Stimulated activated memory B cell treated with anti-CD40 and anti-IgM and Interleukin-4, amounts not matched to agents 10 μg/mL and 1 μg/mL and 100 μg/mL, for 72 hours (primary cell): ENCODE measurements around the gene SIRT1.
A peak's percentile ranks its signal among the peaks of the same experiment; 100 is the strongest.
"Not testable (repeated sequence)": the region's sequence is repeated elsewhere in the genome, so short reads cannot be mapped to it uniquely, and the experiment has no call there.

Experiments used
- ATAC-seq: fragments of 150-1000 bp; cut with Tn5 transposase; 2 replicates; pipeline ENCODE4 v1.10.0; 2021
- H3K27ac Mint-ChIP-seq: one replicate; pipeline ENCODE4 v1.8.0; 2022; ENCODE audit warnings: mild to moderate bottlenecking, mixed read lengths
- H3K27me3 Mint-ChIP-seq: one replicate; pipeline ENCODE4 v1.8.0; 2022; ENCODE audit warnings: mixed read lengths
- H3K36me3 Mint-ChIP-seq: one replicate; pipeline ENCODE4 v1.8.0; 2022; ENCODE audit warnings: mixed read lengths
- H3K4me1 Mint-ChIP-seq: one replicate; pipeline ENCODE4 v1.8.0; 2022; ENCODE audit warnings: mixed read lengths
- H3K4me3 Mint-ChIP-seq: one replicate; pipeline ENCODE4 v1.8.0; 2022; ENCODE audit warnings: mild to moderate bottlenecking, moderate library complexity, mixed read lengths
- H3K9me3 Mint-ChIP-seq: one replicate; pipeline ENCODE4 v1.8.0; 2022; ENCODE audit warnings: mixed read lengths

The SIRT1 gene

GRCh38 chr10:67884313-67884841 is at the start of gene SIRT1:
TSS of gene SIRT1 (plus strand) at chr10:67884656. CDS start at chr10:67884722, 66 bp downstream.
- peaks cover 22% of the 10 kb centered on the region for H3K4me1 Mint-ChIP-seq
- ATAC-seq, result peak; percentile 93

GRCh38 chr10:67835541-67836394 is 48.7 kb upstream of the SIRT1 start:
- H3K4me3 Mint-ChIP-seq, H3K36me3 Mint-ChIP-seq, ATAC-seq, H3K4me1 Mint-ChIP-seq, H3K27ac Mint-ChIP-seq, H3K9me3 Mint-ChIP-seq, H3K27me3 Mint-ChIP-seq: not testable (repeated sequence)

More at GRCh38 chr10:67884313-67884841, at the start of gene SIRT1:
- H3K4me3 Mint-ChIP-seq, result peak within 1 kb of the TSS; percentile 99
- H3K36me3 Mint-ChIP-seq, result peaks cover 22% of the 10 kb centered on the region
- H3K27ac Mint-ChIP-seq, result peak within 1 kb of the TSS; percentile 90
- H3K9me3 Mint-ChIP-seq, result no peaks in the 10 kb centered on the region
- H3K27me3 Mint-ChIP-seq, result no peaks in the 10 kb centered on the region

GRCh38 chr10:67836488-67836887 is 48.0 kb upstream of the SIRT1 start:
- H3K27me3 Mint-ChIP-seq, result no peaks in the 10 kb centered on the region
- ATAC-seq, result no peak
- H3K36me3 Mint-ChIP-seq, result no peaks in the 10 kb centered on the region
- no peak overlapping the region for H3K27ac Mint-ChIP-seq
- no peaks in the 10 kb centered on the region for H3K9me3 Mint-ChIP-seq
- H3K4me3 Mint-ChIP-seq, result no peak overlapping the region
- H3K4me1 Mint-ChIP-seq, result no peaks in the 10 kb centered on the region

- Mint-ChIP-seq H3K4me1 (no peaks in the 10 kb centered on the region), H3K4me3 (no peak overlapping the region), H3K27me3 (no peaks in the 10 kb centered on the region), H3K9me3 (no peaks in the 10 kb centered on the region), H3K36me3 (no peaks in the 10 kb centered on the region), H3K27ac (no peak overlapping the region)
- no peak for ATAC-seq
These were observed 47.5 kb upstream of the SIRT1 start for GRCh38 chr10:67836972-67837371.

GRCh38 chr10:67837541-67838314 is 46.7 kb upstream of the SIRT1 start, which contains the start of gene DNAJC12:
TSS of gene DNAJC12 (minus strand) at chr10:67838188. CDS start at chr10:67838011, 177 bp downstream.
- Mint-ChIP-seq H3K27me3 (no peaks in the 10 kb centered on the region), H3K27ac (no peak within 1 kb of the TSS), H3K9me3 (peaks cover 2% of the 10 kb centered on the region), H3K4me3 (no peak within 1 kb of the TSS), H3K4me1 (no peaks in the 10 kb centered on the region), H3K36me3 (no peaks in the 10 kb centered on the region)
- peak; percentile 68 for ATAC-seq

GRCh38 chr10:67839511-67839910 is 44.9 kb upstream of the SIRT1 start:
- H3K27me3 Mint-ChIP-seq, ATAC-seq, H3K36me3 Mint-ChIP-seq: not testable (repeated sequence)

GRCh38 chr10:67839951-67840350 is 44.5 kb upstream of the SIRT1 start:
- Mint-ChIP-seq H3K27ac (no peak overlapping the region), H3K36me3 (no peaks in the 10 kb centered on the region), H3K9me3 (peaks cover 2% of the 10 kb centered on the region), H3K4me3 (no peak overlapping the region), H3K4me1 (no peaks in the 10 kb centered on the region), H3K27me3 (no peaks in the 10 kb centered on the region)
- no peak for ATAC-seq

More at GRCh38 chr10:67839511-67839910, 44.9 kb upstream of the SIRT1 start:
- not testable (repeated sequence) for H3K9me3 Mint-ChIP-seq, H3K4me1 Mint-ChIP-seq, H3K27ac Mint-ChIP-seq, H3K4me3 Mint-ChIP-seq

GRCh38 chr10:67841737-67842136 is 42.7 kb upstream of the SIRT1 start:
- no peaks in the 10 kb centered on the region for H3K4me1 Mint-ChIP-seq
- no peaks in the 10 kb centered on the region for H3K36me3 Mint-ChIP-seq
- H3K27me3 Mint-ChIP-seq, result no peaks in the 10 kb centered on the region
- H3K4me3 Mint-ChIP-seq, result no peak overlapping the region
- ATAC-seq, result no peak
- peaks cover 2% of the 10 kb centered on the region for H3K9me3 Mint-ChIP-seq
- no peak overlapping the region for H3K27ac Mint-ChIP-seq

GRCh38 chr10:67843284-67843683 is 41.2 kb upstream of the SIRT1 start:
- H3K27me3 Mint-ChIP-seq, result no peaks in the 10 kb centered on the region
- no peak overlapping the region for H3K4me3 Mint-ChIP-seq
- H3K36me3 Mint-ChIP-seq, result no peaks in the 10 kb centered on the region
- no peak for ATAC-seq
- H3K9me3 Mint-ChIP-seq, result peaks cover 2% of the 10 kb centered on the region
- no peaks in the 10 kb centered on the region for H3K4me1 Mint-ChIP-seq
- no peak overlapping the region for H3K27ac Mint-ChIP-seq

- no peaks in the 10 kb centered on the region for H3K9me3 Mint-ChIP-seq
These were observed 35.0 kb upstream of the SIRT1 start for GRCh38 chr10:67849331-67850011.

GRCh38 chr10:67851186-67851585 is 33.3 kb upstream of the SIRT1 start:
- no peak overlapping the region for H3K27ac Mint-ChIP-seq
- H3K27me3 Mint-ChIP-seq, result no peaks in the 10 kb centered on the region
- H3K9me3 Mint-ChIP-seq, result no peaks in the 10 kb centered on the region
- no peak overlapping the region for H3K4me3 Mint-ChIP-seq
- H3K4me1 Mint-ChIP-seq, result peaks cover 14% of the 10 kb centered on the region
- no peak for ATAC-seq
- H3K36me3 Mint-ChIP-seq, result no peaks in the 10 kb centered on the region

More at GRCh38 chr10:67849331-67850011, 35.0 kb upstream of the SIRT1 start:
- Mint-ChIP-seq H3K27me3 (no peaks in the 10 kb centered on the region), H3K4me1 (peaks cover 14% of the 10 kb centered on the region), H3K4me3 (peak overlapping the region; percentile 90), H3K27ac (peak overlapping the region; percentile 83), H3K36me3 (no peaks in the 10 kb centered on the region)
- ATAC-seq, result peak; percentile 99

- Mint-ChIP-seq H3K4me1 (peaks cover 14% of the 10 kb centered on the region), H3K27ac (no peak overlapping the region), H3K27me3 (no peaks in the 10 kb centered on the region), H3K36me3 (no peaks in the 10 kb centered on the region), H3K4me3 (no peak overlapping the region), H3K9me3 (no peaks in the 10 kb centered on the region)
- no peak for ATAC-seq
These were observed 31.7 kb upstream of the SIRT1 start for GRCh38 chr10:67852761-67853160.

- Mint-ChIP-seq H3K36me3 (no peaks in the 10 kb centered on the region), H3K4me3 (no peak overlapping the region)
These were observed 30.9 kb upstream of the SIRT1 start for GRCh38 chr10:67853512-67853911.

GRCh38 chr10:67858971-67859370 is 25.5 kb upstream of the SIRT1 start:
- H3K4me1 Mint-ChIP-seq, result peaks cover 9% of the 10 kb centered on the region
- no peak overlapping the region for H3K27ac Mint-ChIP-seq
- no peaks in the 10 kb centered on the region for H3K9me3 Mint-ChIP-seq
- no peaks in the 10 kb centered on the region for H3K36me3 Mint-ChIP-seq
- no peak overlapping the region for H3K4me3 Mint-ChIP-seq
- no peak for ATAC-seq
- H3K27me3 Mint-ChIP-seq, result no peaks in the 10 kb centered on the region

More at GRCh38 chr10:67853512-67853911, 30.9 kb upstream of the SIRT1 start:
- Mint-ChIP-seq H3K4me1 (peaks cover 14% of the 10 kb centered on the region), H3K27ac (no peak overlapping the region), H3K27me3 (no peaks in the 10 kb centered on the region), H3K9me3 (no peaks in the 10 kb centered on the region)
- ATAC-seq, result no peak
